ENCODE data around the gene SNAPIN. TPM values are rescaled to one million over a fixed set of nuclear protein-coding genes. Genes with fewer than 3 reads are reported as not detected.

The SNAPIN gene
- total RNA-seq, 6 experiments from 2014 or later: 14.6 to 33.2 (median 18.0) TPM

- TF ChIP-seq POLR2A (IDR thresholded peaks at IDR 0.05): no peak
- no peak for TF ChIP-seq CTCF (IDR thresholded peaks at IDR 0.05)
- Histone ChIP-seq H3K36me3 (no peaks in the 10 kb centered on the region), H3K4me1 (peaks cover 0 to 12% (median under 1%) of the 10 kb centered on the region in 4 donors), H3K4me3 (no peak overlapping the region), H3K27ac (no peak overlapping the region), H3K9me3 (no peaks in the 10 kb centered on the region), H3K27me3 (no peaks in the 10 kb centered on the region)
- no peak for DNase-seq
- ATAC-seq: no peak
- 57% methylated on average over 3 of the region's 3 CpGs for WGBS (ENCODE audit: insufficient coverage, low coverage, low lambda C conversion rate, missing lambda C conversion rate)
- intact Hi-C loops (cut with DNase I): no loop called here
These were observed 3.2 kb upstream of the SNAPIN start for GRCh38 chr1:153655333-153655732.

GRCh38 chr1:153659175-153659534 lies 652 bp downstream of the SNAPIN start:
- DNase-seq (no peak), ATAC-seq (no peak)
- peaks cover 0 to 12% (median 0%) of the 10 kb centered on the region in 4 donors for H3K4me1 ChIP-seq
- peak overlapping the region; percentile 71 to 86 (median 77) for H3K4me3 ChIP-seq
- H3K27ac ChIP-seq: peak overlapping the region; percentile 85 to 96 (median 93)
- WGBS (ENCODE audit: insufficient coverage, low coverage, low lambda C conversion rate, missing lambda C conversion rate): 28% methylated on average over 8 of the region's 8 CpGs
- peaks cover 0 to 31% (median 20%) of the 10 kb centered on the region in 4 donors for H3K36me3 ChIP-seq
- no peaks in the 10 kb centered on the region for H3K9me3 ChIP-seq
- TF ChIP-seq CTCF (IDR thresholded peaks at IDR 0.05) (no peak), POLR2A (IDR thresholded peaks at IDR 0.05) (no peak)
- intact Hi-C loops (cut with DNase I): no loop called here
- H3K27me3 ChIP-seq: no peaks in the 10 kb centered on the region

GRCh38 chr1:153659656-153660055 lies 1.2 kb downstream of the SNAPIN start:
- 73% methylated on average over 8 of the region's 9 CpGs for WGBS (ENCODE audit: insufficient coverage, low coverage, low lambda C conversion rate, missing lambda C conversion rate)
- Histone ChIP-seq H3K36me3 (peaks cover 0 to 36% (median 23%) of the 10 kb centered on the region in 4 donors), H3K27ac (no peak overlapping the region), H3K4me1 (peaks cover 0 to 15% (median 1%) of the 10 kb centered on the region in 4 donors), H3K4me3 (peak overlapping the region in 2 of 3 donors; percentile 71 to 77), H3K27me3 (no peaks in the 10 kb centered on the region), H3K9me3 (no peaks in the 10 kb centered on the region)
- no peak for DNase-seq
- no peak for ATAC-seq
- intact Hi-C loops (cut with DNase I): no loop called here
- TF ChIP-seq CTCF (IDR thresholded peaks at IDR 0.05) (no peak), POLR2A (IDR thresholded peaks at IDR 0.05) (no peak)

GRCh38 chr1:153661111-153661708 lies 2.7 kb downstream of the SNAPIN start:
- H3K4me3 ChIP-seq: no peak overlapping the region
- no peaks in the 10 kb centered on the region for H3K27me3 ChIP-seq
- H3K9me3 ChIP-seq: no peaks in the 10 kb centered on the region
- H3K36me3 ChIP-seq: peaks cover 8 to 52% (median 34%) of the 10 kb centered on the region in 4 donors
- H3K27ac ChIP-seq: no peak overlapping the region
- no peak for TF ChIP-seq POLR2A (IDR thresholded peaks at IDR 0.05)
- TF ChIP-seq CTCF (IDR thresholded peaks at IDR 0.05): no peak
- no peak for ATAC-seq
- intact Hi-C loops (cut with DNase I): no loop called here
- peaks cover 0 to 25% (median 5%) of the 10 kb centered on the region in 4 donors for H3K4me1 ChIP-seq
- no peak for DNase-seq
- 78% methylated on average over 6 of the region's 9 CpGs for WGBS (ENCODE audit: insufficient coverage, low coverage, low lambda C conversion rate, missing lambda C conversion rate)

Measured in right lobe of liver (tissue), 6 donors.